H1 (cell line): ENCODE measurements around the gene LANCL2. TPM values are rescaled to one million over a fixed set of nuclear protein-coding genes. Genes with fewer than 3 reads are reported as not detected.

Source experiments
- CTCF ChIA-PET: fragments of 300-600 bp; sonication (Branson Sonifier 250); formaldehyde crosslinking; loops from one replicate; lab custom pipeline; 2021; ENCODE audit not compliant: partially characterized antibody; lab: Charles Lee
- POLR2A ChIA-PET: fragments of 300-600 bp; sonication (Branson Sonifier 250); formaldehyde crosslinking; loops from one replicate; lab custom pipeline; 2021; ENCODE audit warnings: inconsistent platforms; ENCODE audit not compliant: partially characterized antibody; lab: Charles Lee
- DNase-seq, 2 experiments: peaks; one replicate each; pipeline versions ENCODE4 v3.0.0 to v3.0.0-alpha.2; 2010 to 2022; ENCODE audit warnings: low spot score in 2 of 2, low read depth in 1 of 2, mixed read lengths in 1 of 2
- FAIRE-seq: peaks from 2 replicates; lab custom pipeline; 2011; peaks lifted over from hg19 to GRCh38; lab: Jason Lieb, UNC
- H2AFZ ChIP-seq: 2 replicates; pipeline ENCODE4 v1.8.1; 2012; ENCODE audit warnings: low read length, inconsistent platforms
- H2AK5ac ChIP-seq: 2 replicates; pipeline ENCODE4 v1.6.1; 2013; ENCODE audit warnings: low read depth, low read length
- H2BK120ac ChIP-seq: replicated peaks from 2 replicates; pipeline ENCODE3; 2013; ENCODE audit warnings: low read depth, low read length, inconsistent platforms
- H2BK12ac ChIP-seq: 2 replicates; pipeline ENCODE4 v1.6.1; 2013; ENCODE audit warnings: low read depth, low read length
- H2BK15ac ChIP-seq: 2 replicates; pipeline ENCODE4 v1.6.1; 2013; ENCODE audit warnings: low read length
- H2BK20ac ChIP-seq: 2 replicates; pipeline ENCODE4 v1.6.1; 2013; ENCODE audit warnings: low read length
- H2BK5ac ChIP-seq: 2 replicates; pipeline ENCODE4 v1.6.1; 2013; ENCODE audit warnings: low read depth, low read length
- H3K14ac ChIP-seq: 2 replicates; pipeline ENCODE4 v1.6.1; 2013; ENCODE audit warnings: inconsistent platforms; ENCODE audit not compliant: insufficient read length
- H3K18ac ChIP-seq: 2 replicates; pipeline ENCODE4 v1.6.1; 2013; ENCODE audit warnings: low read length; ENCODE audit errors: extremely low read depth
- H3K23ac ChIP-seq: 2 replicates; pipeline ENCODE4 v1.6.1; 2013; ENCODE audit warnings: inconsistent platforms; ENCODE audit not compliant: insufficient read length
- H3K23me2 ChIP-seq: 2 replicates; pipeline ENCODE4 v1.6.1; 2013; ENCODE audit warnings: low read depth, low read length
- H3K27ac ChIP-seq: 2 replicates; pipeline ENCODE4 v1.6.1; 2011; ENCODE audit warnings: low read depth, low read length, inconsistent platforms
- H3K27me3 ChIP-seq, 4 experiments: replicated peaks in 1 of 4; 1 replicate in 1 of 4; 2 replicates in 3 of 4; pipeline versions ENCODE4 v1.6.1 to v1.8.1; 2011 to 2013; ENCODE audit warnings: low read length in 3 of 4, mild to moderate bottlenecking in 3 of 4, inconsistent platforms in 2 of 4, mixed read lengths in 2 of 4, moderate library complexity in 1 of 4; ENCODE audit not compliant: control insufficient read depth in 3 of 4, insufficient read depth in 3 of 4; ENCODE audit errors: extremely low read depth in 1 of 4
- H3K36me3 ChIP-seq, 4 experiments: 2 replicates each; pipeline versions ENCODE4 v1.6.1 to v1.8.1; 2011 to 2013; ENCODE audit warnings: mild to moderate bottlenecking in 4 of 4, low read length in 3 of 4, moderate library complexity in 2 of 4, control low read depth in 1 of 4, inconsistent platforms in 1 of 4; ENCODE audit not compliant: insufficient read depth in 4 of 4, control insufficient read depth in 2 of 4
- H3K4ac ChIP-seq: replicated peaks from 2 replicates; pipeline ENCODE3; 2013; ENCODE audit warnings: low read length, low read depth, mixed read lengths, inconsistent platforms; ENCODE audit not compliant: insufficient read length
- H3K4me1 ChIP-seq, 4 experiments: replicated peaks in 1 of 4; 1 replicate in 1 of 4; 2 replicates in 3 of 4; pipeline versions ENCODE4 v1.6.1 to v1.8.1; 2011 to 2013; ENCODE audit warnings: low read length in 3 of 4, inconsistent platforms in 2 of 4, mixed read lengths in 1 of 4; ENCODE audit not compliant: insufficient read depth in 4 of 4, control insufficient read depth in 3 of 4
- H3K4me2 ChIP-seq, 2 experiments: 2 replicates each; pipeline versions ENCODE4 v1.6.1 to v1.8.1; 2011 to 2013; ENCODE audit warnings: low read depth in 2 of 2, low read length in 2 of 2, control low read depth in 1 of 2, inconsistent platforms in 1 of 2, mild to moderate bottlenecking in 1 of 2; ENCODE audit not compliant: insufficient read depth in 1 of 2
- H3K4me3 ChIP-seq, 4 experiments: fragments of 200-600, 300-600 bp in 1 of 4; sonication (generic), shearing (Covaris generic), sonication (Bioruptor Twin) in 1 of 4; 2 replicates each; pipeline versions ENCODE4 v1.5.1 to v1.8.1; 2011 to 2016; ENCODE audit warnings: low read length in 4 of 4, low read depth in 3 of 4, control low read depth in 2 of 4, inconsistent platforms in 2 of 4, mild to moderate bottlenecking in 2 of 4, mixed read lengths in 1 of 4, moderate library complexity in 1 of 4; ENCODE audit not compliant: insufficient read depth in 2 of 4; ENCODE audit errors: extremely low read depth in 1 of 4
- H3K56ac ChIP-seq: replicated peaks from 2 replicates; pipeline ENCODE3; 2013; ENCODE audit warnings: low read depth, mild to moderate bottlenecking, mixed read lengths, low read length, inconsistent platforms; ENCODE audit not compliant: insufficient read length
- H3K79me1 ChIP-seq: 2 replicates; pipeline ENCODE4 v1.6.1; 2013; ENCODE audit warnings: low read depth, low read length, control low read depth
- H3K79me2 ChIP-seq, 2 experiments: 2 replicates each; pipeline versions ENCODE4 v1.6.1 to v1.8.1; 2012 to 2013; ENCODE audit warnings: low read length in 2 of 2, mild to moderate bottlenecking in 2 of 2, inconsistent platforms in 1 of 2; ENCODE audit not compliant: insufficient read depth in 2 of 2, control insufficient read depth in 1 of 2
- H3K9ac ChIP-seq, 4 experiments: replicated peaks in 1 of 4; 1 replicate in 1 of 4; 2 replicates in 3 of 4; pipeline versions ENCODE4 v1.6.1 to v1.8.1; 2011 to 2013; ENCODE audit warnings: low read depth in 3 of 4, low read length in 3 of 4, control low read depth in 2 of 4, mild to moderate bottlenecking in 2 of 4, moderate library complexity in 2 of 4, inconsistent platforms in 1 of 4; ENCODE audit errors: extremely low read depth in 1 of 4
- H3K9me3 ChIP-seq, 2 experiments: 2 replicates each; pipeline versions ENCODE4 v1.6.1 to v1.8.1; 2012 to 2013; ENCODE audit warnings: mild to moderate bottlenecking in 2 of 2, moderate library complexity in 2 of 2, control low read depth in 1 of 2, inconsistent platforms in 1 of 2, low read depth in 1 of 2, low read length in 1 of 2, mixed read lengths in 1 of 2; ENCODE audit not compliant: insufficient read depth in 2 of 2
- H4K20me1 ChIP-seq, 2 experiments: replicated peaks in 1 of 2; 2 replicates each; pipeline versions ENCODE3 to v1.8.1; 2011 to 2013; ENCODE audit warnings: inconsistent platforms in 2 of 2, low read length in 2 of 2, mild to moderate bottlenecking in 1 of 2; ENCODE audit not compliant: insufficient read depth in 2 of 2, control insufficient read depth in 1 of 2
- H4K5ac ChIP-seq: 2 replicates; pipeline ENCODE4 v1.6.1; 2013; ENCODE audit warnings: low read length, low read depth, mixed read lengths, inconsistent platforms; ENCODE audit not compliant: insufficient read length
- H4K8ac ChIP-seq: 2 replicates; pipeline ENCODE4 v1.8.0; 2013; ENCODE audit warnings: mild to moderate bottlenecking, moderate library complexity, low read length, inconsistent platforms; ENCODE audit not compliant: insufficient read depth; ENCODE audit errors: extremely low read depth
- H4K91ac ChIP-seq: replicated peaks from 2 replicates; pipeline ENCODE3; 2013; ENCODE audit warnings: low read length, mixed read lengths, inconsistent platforms; ENCODE audit not compliant: insufficient read length
- BACH1 ChIP-seq: IDR thresholded peaks from 2 replicates; pipeline ENCODE4 v1.6.1; 2012; ENCODE audit warnings: low read length, improper control_type of control experiment
- BRCA1 ChIP-seq: IDR thresholded peaks from 2 replicates; pipeline ENCODE4 v1.6.1; 2012; ENCODE audit warnings: low read depth, low read length, improper control_type of control experiment
- CHD2 ChIP-seq: IDR thresholded peaks from 2 replicates; pipeline ENCODE4 v1.6.1; 2012; ENCODE audit warnings: low read length, improper control_type of control experiment
- CREB1 ChIP-seq: IDR thresholded peaks from 2 replicates; pipeline ENCODE4 v1.6.1; 2012; ENCODE audit warnings: inconsistent platforms
- EGR1 ChIP-seq: IDR thresholded peaks from 2 replicates; pipeline ENCODE4 v1.6.1; 2011; ENCODE audit warnings: low read depth, low read length, borderline replicate concordance
- NRF1 ChIP-seq: IDR thresholded peaks from 2 replicates; pipeline ENCODE4 v1.6.1; 2011; ENCODE audit warnings: mild to moderate bottlenecking, low read depth, low read length, improper control_type of control experiment
- SIX5 ChIP-seq: IDR thresholded peaks from 2 replicates; pipeline ENCODE4 v1.6.1; 2011; ENCODE audit warnings: mild to moderate bottlenecking, low read depth, low read length
- SRF ChIP-seq: IDR thresholded peaks from 2 replicates; pipeline ENCODE4 v1.6.1; 2011; ENCODE audit warnings: mild to moderate bottlenecking, low read depth, low read length, moderate library complexity
- SUZ12 ChIP-seq: fragments of 200-600 bp; sonication (generic); IDR thresholded peaks from 2 replicates; pipeline ENCODE4 v1.6.1; 2012; ENCODE audit warnings: mild to moderate bottlenecking, inconsistent platforms, low read length, moderate library complexity, mixed read lengths
- YY1 ChIP-seq: IDR thresholded peaks from 2 replicates; pipeline ENCODE4 v1.6.1; 2011; ENCODE audit warnings: low read depth, mild to moderate bottlenecking, low read length
- WGBS, 2 experiments: shearing (Covaris generic) in 1 of 2; methylation state at CpG; one replicate each; pipeline versions ENCODE4 v1.1.6 to v1.1.7; 2013 to 2015; ENCODE audit warnings: low lambda C conversion rate in 2 of 2, mixed read lengths in 2 of 2, inconsistent platforms in 1 of 2, low coverage in 1 of 2, missing lambda C conversion rate in 1 of 2; ENCODE audit not compliant: insufficient replicate concordance in 2 of 2, insufficient coverage in 1 of 2, insufficient read length in 1 of 2; ENCODE audit errors: extremely low coverage in 1 of 2, missing lambda C conversion rate in 1 of 2; 5-methylcytosine and 5-hydroxymethylcytosine counted together
- polyA plus RNA-seq, 7 experiments: library from polyadenylated mRNA; depleted of rRNA in 3 of 7; stranded (reverse) in 5 of 7; unstranded in 2 of 7; fragments of >200 nt in 5 of 7; fragments of 200-250 nt in 2 of 7; gene quantifications; 1 replicate in 5 of 7; 2 replicates in 1 of 7; 4 replicates in 1 of 7; pipeline versions ENCODE4 v1.2.1 to v1.2.3, GENCODE V29; 2011 to 2013; ENCODE audit warnings: missing spikeins in 2 of 7, mixed read lengths in 2 of 7
- total RNA-seq: library from RNA; stranded (reverse); fragmentation: NEBNext Ultra II Directional; extraction: Animal tissue kit (Norgen Biotek cat#: 25700); gene quantifications from 2 replicates; pipeline ENCODE4 v1.2.1, GENCODE V29; 2021
- TF ChIP-seq, protein P1 (sequence below): IDR thresholded peaks from 2 replicates; pipeline ENCODE4 v1.6.1; 2012; ENCODE audit warnings: inconsistent platforms
- TF ChIP-seq, protein P2 (sequence below): IDR thresholded peaks from 2 replicates; pipeline ENCODE4 v1.6.1; 2012; ENCODE audit warnings: low read length, inconsistent platforms
- TF ChIP-seq, protein P3 (sequence below): IDR thresholded peaks from 2 replicates; pipeline ENCODE4 v1.6.1; 2011; ENCODE audit warnings: low read length, improper control_type of control experiment

The LANCL2 gene
- total and polyA plus RNA-seq, 2 of the 8 experiments (the other 6 are each of a cell fraction or from before 2014, with no cell fraction given): 9.2 to 9.5 TPM

DNA sequence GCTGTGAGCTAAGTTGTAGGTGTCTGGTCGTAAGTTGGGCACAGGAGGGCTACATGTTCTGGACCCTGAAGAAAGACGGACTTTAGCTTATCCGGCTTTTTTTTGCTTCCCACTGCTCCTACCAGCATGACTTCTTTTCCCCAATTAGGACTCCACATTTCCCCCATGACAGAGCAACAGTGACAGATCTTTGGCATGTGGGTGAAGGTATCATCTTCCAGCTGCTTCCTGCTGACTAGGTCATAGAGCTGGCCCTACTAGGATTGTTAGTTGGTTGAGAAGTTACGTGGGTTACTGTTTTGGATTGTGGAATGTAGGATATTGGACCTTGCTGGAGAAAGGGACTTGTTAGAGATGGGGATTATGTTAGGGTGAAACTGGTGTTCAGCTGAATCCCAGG lies 21.4 kb downstream of the LANCL2 start:
- Histone ChIP-seq H3K18ac (no peak overlapping the region), H3K56ac (peak overlapping the region; percentile 16), H3K9ac (no peak overlapping the region), H2BK20ac (no peak overlapping the region), H3K14ac (no peak overlapping the region), H2AK5ac (no peak overlapping the region), H4K8ac (no peak overlapping the region), H3K4ac (no peak overlapping the region), H2BK15ac (no peak overlapping the region), H3K79me1 (no peaks in the 10 kb centered on the region), H2BK12ac (no peak overlapping the region), H2AFZ (no peak overlapping the region), H4K20me1 (no peaks in the 10 kb centered on the region), H3K79me2 (no peaks in the 10 kb centered on the region), H3K23ac (no peak overlapping the region), H3K4me1 (no peaks in the 10 kb centered on the region), H3K27me3 (no peaks in the 10 kb centered on the region), H3K27ac (no peak overlapping the region), H4K91ac (no peak overlapping the region), H2BK120ac (no peak overlapping the region), H3K9me3 (peaks cover 40 to 53% of the 10 kb centered on the region in 2 experiments), H3K23me2 (no peaks in the 10 kb centered on the region), H3K4me3 (no peak overlapping the region), H2BK5ac (no peak overlapping the region), H3K36me3 (peaks cover 0 to 19% (median 3%) of the 10 kb centered on the region in 4 experiments; a peak in 3 of 8 replicates), H3K4me2 (no peak overlapping the region), H4K5ac (no peak overlapping the region)
- no peak for FAIRE-seq
- POLR2A ChIA-PET: no interaction called here
- DNase-seq: no peak
- WGBS, 2 experiments: 92% methylated on average over 4 of the region's 4 CpGs; no CpG with 5 or more reads in 1 of the 2 experiments
- CTCF ChIA-PET: no interaction called here
- TF ChIP-seq SUZ12 (no peak), YY1 (no peak), BACH1 (no peak), CHD2 (no peak), BRCA1 (no peak), SRF (no peak), NRF1 (no peak), EGR1 (no peak), SIX5 (no peak), CREB1 (no peak)
- TF ChIP-seq, protein P1, sequence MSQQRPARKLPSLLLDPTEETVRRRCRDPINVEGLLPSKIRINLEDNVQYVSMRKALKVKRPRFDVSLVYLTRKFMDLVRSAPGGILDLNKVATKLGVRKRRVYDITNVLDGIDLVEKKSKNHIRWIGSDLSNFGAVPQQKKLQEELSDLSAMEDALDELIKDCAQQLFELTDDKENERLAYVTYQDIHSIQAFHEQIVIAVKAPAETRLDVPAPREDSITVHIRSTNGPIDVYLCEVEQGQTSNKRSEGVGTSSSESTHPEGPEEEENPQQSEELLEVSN: no peak
- TF ChIP-seq, protein P2, sequence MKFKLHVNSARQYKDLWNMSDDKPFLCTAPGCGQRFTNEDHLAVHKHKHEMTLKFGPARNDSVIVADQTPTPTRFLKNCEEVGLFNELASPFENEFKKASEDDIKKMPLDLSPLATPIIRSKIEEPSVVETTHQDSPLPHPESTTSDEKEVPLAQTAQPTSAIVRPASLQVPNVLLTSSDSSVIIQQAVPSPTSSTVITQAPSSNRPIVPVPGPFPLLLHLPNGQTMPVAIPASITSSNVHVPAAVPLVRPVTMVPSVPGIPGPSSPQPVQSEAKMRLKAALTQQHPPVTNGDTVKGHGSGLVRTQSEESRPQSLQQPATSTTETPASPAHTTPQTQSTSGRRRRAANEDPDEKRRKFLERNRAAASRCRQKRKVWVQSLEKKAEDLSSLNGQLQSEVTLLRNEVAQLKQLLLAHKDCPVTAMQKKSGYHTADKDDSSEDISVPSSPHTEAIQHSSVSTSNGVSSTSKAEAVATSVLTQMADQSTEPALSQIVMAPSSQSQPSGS: no peak
- TF ChIP-seq, protein P3, sequence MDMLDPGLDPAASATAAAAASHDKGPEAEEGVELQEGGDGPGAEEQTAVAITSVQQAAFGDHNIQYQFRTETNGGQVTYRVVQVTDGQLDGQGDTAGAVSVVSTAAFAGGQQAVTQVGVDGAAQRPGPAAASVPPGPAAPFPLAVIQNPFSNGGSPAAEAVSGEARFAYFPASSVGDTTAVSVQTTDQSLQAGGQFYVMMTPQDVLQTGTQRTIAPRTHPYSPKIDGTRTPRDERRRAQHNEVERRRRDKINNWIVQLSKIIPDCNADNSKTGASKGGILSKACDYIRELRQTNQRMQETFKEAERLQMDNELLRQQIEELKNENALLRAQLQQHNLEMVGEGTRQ: no peak
